Middle frontal gyrus (tissue), 1 donor: ENCODE data around the gene FLT1.

Source experiments
- DNase-seq: peaks from one replicate; pipeline ENCODE4 v3.0.0-alpha.2; 2015; ENCODE audit warnings: low spot score; ENCODE audit errors: extremely low spot score

FLT1 gene

GRCh38 chr13:28527629-28528028 lies 32.7 kb upstream of the FLT1 start:
- no peak for DNase-seq

GRCh38 chr13:28526876-28527275 lies 31.9 kb upstream of the FLT1 start:
- DNase-seq = no peak

GRCh38 chr13:28522871-28523270 lies 27.9 kb upstream of the FLT1 start:
- DNase-seq = no peak

GRCh38 chr13:28513745-28514144 lies 18.8 kb upstream of the FLT1 start:
- DNase-seq = no peak

- DNase-seq = no peak
Measured at GRCh38 chr13:28510542-28510941, 15.6 kb upstream of the FLT1 start.

- no peak for DNase-seq
Measured at GRCh38 chr13:28510066-28510465, 15.1 kb upstream of the FLT1 start.

- DNase-seq = no peak
Measured at GRCh38 chr13:28505543-28506135, 10.7 kb upstream of the FLT1 start.

GRCh38 chr13:28503182-28503967 lies 8.4 kb upstream of the FLT1 start:
- DNase-seq = no peak

- DNase-seq = no peak
Measured at GRCh38 chr13:28501547-28501946, 6.6 kb upstream of the FLT1 start.

GRCh38 chr13:28499609-28500008 lies 4.7 kb upstream of the FLT1 start:
- no peak for DNase-seq

- no peak for DNase-seq
Measured at GRCh38 chr13:28498481-28499115, 3.7 kb upstream of the FLT1 start.

GRCh38 chr13:28497143-28497876 lies 2.4 kb upstream of the FLT1 start:
- DNase-seq = no peak

GRCh38 chr13:28496188-28496564 lies 1.2 kb upstream of the FLT1 start:
- DNase-seq = no peak

GRCh38 chr13:28495538-28496187 lies 735 bp upstream of the FLT1 start:
- DNase-seq = no peak

- no peak for DNase-seq
Measured at GRCh38 chr13:28494504-28494777, 487 bp downstream of the FLT1 start.

GRCh38 chr13:28493740-28494503 lies 1.0 kb downstream of the FLT1 start:
- no peak for DNase-seq

GRCh38 chr13:28492569-28493367 lies 2.2 kb downstream of the FLT1 start:
- DNase-seq = no peak

- no peak for DNase-seq
Measured at GRCh38 chr13:28490061-28490460, 4.9 kb downstream of the FLT1 start.

- DNase-seq = no peak
Measured at GRCh38 chr13:28489524-28489931, 5.4 kb downstream of the FLT1 start.

GRCh38 chr13:28488376-28489005 lies 6.4 kb downstream of the FLT1 start:
- DNase-seq = no peak
